Loucy (cell line): Measurements from ENCODE around the gene CYP2W1.

Source experiments
- H2AFZ ChIP-seq: fragments of 200-600 bp; sonication (generic); 2 replicates; pipeline ENCODE4 v1.6.0; 2016; ENCODE audit warnings: antibody characterized with exemption, mild to moderate bottlenecking, low read length, moderate library complexity
- H3F3A ChIP-seq: fragments of 200-600 bp; 2 replicates; pipeline ENCODE4 v1.6.0; 2016; ENCODE audit warnings: antibody characterized with exemption, low read depth, mild to moderate bottlenecking
- H3K27me3 ChIP-seq: fragments of 200-600 bp; sonication (generic); 2 replicates; pipeline ENCODE4 v1.6.1; 2014; ENCODE audit warnings: low read length, mild to moderate bottlenecking; ENCODE audit not compliant: insufficient read depth, poor library complexity, severe bottlenecking
- H3K36me3 ChIP-seq: fragments of 200-600 bp; sonication (generic); 2 replicates; pipeline ENCODE4 v1.6.1; 2016; ENCODE audit warnings: low read length; ENCODE audit not compliant: insufficient read depth
- H3K4me1 ChIP-seq: fragments of 200-600 bp; sonication (generic); 2 replicates; pipeline ENCODE4 v1.5.1; 2014; ENCODE audit warnings: low read length, mild to moderate bottlenecking; ENCODE audit not compliant: insufficient read depth, poor library complexity, severe bottlenecking
- H3K4me2 ChIP-seq: fragments of 200-600 bp; sonication (generic); 2 replicates; pipeline ENCODE4 v1.6.0; 2014; ENCODE audit warnings: antibody characterized with exemption, low read length, low read depth, mild to moderate bottlenecking; ENCODE audit not compliant: poor library complexity, severe bottlenecking
- H3K4me3 ChIP-seq: fragments of 200-600 bp; sonication (generic); 2 replicates; pipeline ENCODE4 v1.5.1; 2014; ENCODE audit warnings: low read length, mild to moderate bottlenecking, mixed read lengths; ENCODE audit not compliant: poor library complexity, severe bottlenecking
- H3K79me2 ChIP-seq: fragments of 200-600 bp; sonication (generic); 2 replicates; pipeline ENCODE4 v1.6.1; 2014; ENCODE audit warnings: low read length; ENCODE audit not compliant: insufficient read depth
- H3K9ac ChIP-seq: fragments of 200-600 bp; sonication (generic); 2 replicates; pipeline ENCODE4 v1.6.0; 2014; ENCODE audit warnings: mild to moderate bottlenecking, low read depth, low read length, moderate library complexity; ENCODE audit not compliant: poor library complexity, severe bottlenecking
- H3K9me2 ChIP-seq: fragments of 200-600 bp; sonication (generic); replicated peaks from 2 replicates; pipeline ENCODE4 v1.6.1; 2016; ENCODE audit warnings: low read depth, low read length, mixed read lengths
- H3K9me3 ChIP-seq: fragments of 200-600 bp; sonication (generic); 2 replicates; pipeline ENCODE4 v1.6.1; 2014; ENCODE audit warnings: mild to moderate bottlenecking, antibody characterized with exemption, low read length, low read depth; ENCODE audit not compliant: insufficient read depth
- H4K20me1 ChIP-seq: fragments of 200-600 bp; sonication (generic); 2 replicates; pipeline ENCODE4 v1.6.0; 2014; ENCODE audit warnings: antibody characterized with exemption, low read length, mild to moderate bottlenecking; ENCODE audit not compliant: insufficient read depth, poor library complexity, severe bottlenecking
- CTCF ChIP-seq: fragments of 200-600 bp; sonication (generic); conservative IDR thresholded peaks from 2 replicates; pipeline ENCODE4 v1.5.1; 2014; ENCODE audit warnings: mild to moderate bottlenecking, antibody characterized with exemption, low read length
- EZH2phosphoT487 ChIP-seq: fragments of 200-600 bp; IDR thresholded peaks from 2 replicates; pipeline ENCODE4 v1.6.1; 2018; ENCODE audit warnings: antibody characterized with exemption, mild to moderate bottlenecking, moderate library complexity, borderline replicate concordance

Gene CYP2W1

DNA sequence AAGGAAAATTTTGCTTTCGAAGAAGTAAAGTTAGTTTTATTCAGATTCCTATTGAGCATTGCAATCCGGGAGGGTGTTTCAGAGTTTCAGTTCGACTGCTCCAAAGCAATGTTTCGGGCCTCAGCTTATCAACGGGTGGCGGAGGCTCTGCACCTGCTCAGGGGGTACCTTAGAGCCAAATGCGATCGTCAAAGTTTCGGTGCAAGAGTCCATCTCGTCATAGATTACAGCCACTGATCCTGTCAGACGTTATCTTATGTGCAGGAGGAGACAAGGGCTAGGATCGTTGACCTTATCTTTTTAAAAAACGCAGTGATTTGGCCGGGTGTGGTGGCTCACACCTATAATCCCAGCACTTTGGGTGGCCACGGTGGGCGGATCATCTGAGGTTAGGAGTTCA lies 3.8 kb upstream of the CYP2W1 start:
- Histone ChIP-seq H3K27me3 (no peaks in the 10 kb centered on the region), H3K36me3 (no peaks in the 10 kb centered on the region), H3K9ac (no peak overlapping the region), H3K9me3 (no peaks in the 10 kb centered on the region), H4K20me1 (peaks cover 11% of the 10 kb centered on the region), H3F3A (peaks cover 4% of the 10 kb centered on the region; the same call in 1 of the 2 replicates), H3K79me2 (peaks cover 12% of the 10 kb centered on the region), H3K4me1 (peaks cover 54% of the 10 kb centered on the region), H3K4me3 (no peak overlapping the region), H2AFZ (no peak overlapping the region), H3K9me2 (no peaks in the 10 kb centered on the region), H3K4me2 (no peak overlapping the region)
- TF ChIP-seq CTCF, result no peak
- TF ChIP-seq EZH2phosphoT487, result no peak

- Histone ChIP-seq H3K9me3 (no peaks in the 10 kb centered on the region), H3K36me3 (no peaks in the 10 kb centered on the region), H3K9me2 (no peaks in the 10 kb centered on the region), H3K79me2 (peaks cover 3% of the 10 kb centered on the region), H3K4me3 (no peak overlapping the region), H3K9ac (no peak overlapping the region), H3F3A (peaks cover 4% of the 10 kb centered on the region; the same call in 1 of the 2 replicates), H2AFZ (no peak overlapping the region), H4K20me1 (peaks cover 3% of the 10 kb centered on the region), H3K27me3 (no peaks in the 10 kb centered on the region), H3K4me1 (peaks cover 61% of the 10 kb centered on the region), H3K4me2 (no peak overlapping the region)
- TF ChIP-seq EZH2phosphoT487, result no peak
- no peak for TF ChIP-seq CTCF
Observed at GRCh38 chr7:979886-980571, 3.0 kb upstream of the CYP2W1 start.

- Histone ChIP-seq H3K9ac (peak overlapping the region; percentile 52), H3K36me3 (no peaks in the 10 kb centered on the region), H3F3A (peaks cover 4% of the 10 kb centered on the region; the same call in 1 of the 2 replicates), H3K4me3 (peak overlapping the region; percentile 39), H3K4me2 (peak overlapping the region; percentile 46), H3K27me3 (no peaks in the 10 kb centered on the region), H3K79me2 (no peaks in the 10 kb centered on the region), H3K4me1 (peaks cover 57% of the 10 kb centered on the region), H4K20me1 (no peaks in the 10 kb centered on the region), H2AFZ (no peak overlapping the region; the same call in 1 of the 2 replicates), H3K9me2 (no peaks in the 10 kb centered on the region), H3K9me3 (no peaks in the 10 kb centered on the region)
- TF ChIP-seq CTCF, result no peak; the same call in 1 of the 2 replicates
Observed at GRCh38 chr7:981793-982510, 1.0 kb upstream of the CYP2W1 start.
